Sigmoid colon (tissue), 3 donors: ENCODE measurements around the gene COX6A2.

ENCODE experiments used
- CTCF ChIP-seq, 4 experiments: fragments of 450-650 bp in 3 of 4; fragments of 200-600 bp in 1 of 4; IDR thresholded peaks; one replicate each; pipeline ENCODE4 v1.5.1; 2016 to 2019; ENCODE audit warnings: antibody characterized with exemption in 4 of 4, mild to moderate bottlenecking in 3 of 4, moderate library complexity in 2 of 4
- POLR2A ChIP-seq, 2 donors: fragments of 450-650 bp; IDR thresholded peaks; one replicate each; pipeline ENCODE4 v1.6.1; 2016; ENCODE audit warnings: antibody characterized with exemption in 2 of 2, mild to moderate bottlenecking in 2 of 2, moderate library complexity in 2 of 2

- no peak for TF ChIP-seq POLR2A (IDR thresholded peaks at IDR 0.05)
- TF ChIP-seq CTCF (IDR thresholded peaks at IDR 0.05) = no peak
These were observed 25.4 kb upstream of the COX6A2 start for GRCh38 chr16:31453255-31454204.
